ENCODE results near the gene SLC7A6.

DNA sequence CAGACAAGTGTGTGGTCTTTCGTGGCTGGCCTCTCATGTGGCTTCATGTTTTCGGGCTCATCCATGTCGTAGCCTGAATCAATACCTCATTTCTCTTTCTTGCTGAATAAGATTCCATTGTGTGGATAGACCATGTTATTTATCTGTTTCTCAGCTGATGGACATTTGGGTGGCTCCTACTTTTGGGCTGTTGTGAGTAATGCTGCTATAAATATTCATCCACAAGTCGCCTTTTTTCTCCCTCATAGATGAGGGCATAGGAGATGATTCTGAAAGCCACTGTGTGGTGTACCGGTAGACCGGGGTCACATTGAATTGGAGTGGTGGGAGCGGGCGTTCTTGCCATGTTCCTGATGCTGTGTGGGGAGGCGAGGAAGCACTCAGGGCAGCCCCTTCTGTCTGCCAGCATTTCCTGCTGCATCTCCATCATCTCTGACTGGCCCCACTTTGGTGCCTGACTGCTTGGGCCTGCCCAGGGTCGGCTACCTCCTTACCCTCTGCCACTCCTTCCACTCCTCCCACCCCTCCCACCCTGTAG lies 86.6 kb downstream of the SLC7A6 start:
- TF ChIP-seq CTCF (IDR thresholded peaks at IDR 0.05; ENCODE audit: borderline replicate concordance, extremely low read depth, low read length, poor library complexity, severe bottlenecking) (no peak), EZH2 (IDR thresholded peaks at IDR 0.05; ENCODE audit: borderline replicate concordance, low read depth, low read length, severe bottlenecking) (no peak)

Measured in DND-41 (cell line).